H7 (cell line): ENCODE data around the gene FCRL2. TPM values are rescaled to one million over a fixed set of nuclear protein-coding genes. Genes with fewer than 3 reads are reported as not detected.

Source experiments
- total RNA-seq: library from RNA; depleted of rRNA; stranded (reverse); fragments of >200 nt; shearing (Covaris generic); gene quantifications from 2 replicates; pipeline ENCODE4 v1.2.3, GENCODE V29; 2014; rRNA removed

FCRL2 gene
- total RNA-seq, 1 experiment from 2014 or later, result not detected

Other genes with a start within 250 kb of the FCRL2 start
- 0.14 TPM in 1 of 2 replicates, not detected in the other for gene FCRL5, start 224.6 kb downstream of the FCRL2 start, total RNA-seq
- not detected in 2 replicates for gene FCRL4, start 179.0 kb downstream of the FCRL2 start, total RNA-seq
- gene FCRL3, start 76.4 kb downstream of the FCRL2 start, total RNA-seq, result not detected in 2 replicates
- not detected in 2 replicates for gene FCRL1, start 43.0 kb upstream of the FCRL2 start, total RNA-seq
- not detected in 2 replicates for gene CD5L, start 64.7 kb upstream of the FCRL2 start, total RNA-seq
- gene KIRREL1, start 216.5 kb upstream of the FCRL2 start, total RNA-seq, result 48.2 and 56.5 TPM in 2 replicates